ENCODE measurements around the gene TENT5C.

Gene TENT5C

GRCh38 chr1:117612517-117613248 lies 6.8 kb downstream of the TENT5C start (continued):
- TF ChIP-seq TCF7L2 (IDR thresholded peaks at IDR 0.05; ENCODE audit: borderline replicate concordance, low read depth, low read length) (no peak), SP2 (tag by site-specific recombination; IDR thresholded peaks at IDR 0.05) (no peak), TSHZ1 (tag by site-specific recombination; IDR thresholded peaks at IDR 0.05; ENCODE audit: borderline replicate concordance) (no peak), ZBTB49 (tag by site-specific recombination; IDR thresholded peaks at IDR 0.05; ENCODE audit: low read depth) (no peak), ZFP69B (tag by site-specific recombination; IDR thresholded peaks at IDR 0.05) (no peak), ZNF660 (tag by site-specific recombination; IDR thresholded peaks at IDR 0.05) (peak; percentile 83), ZNF521 (tag by site-specific recombination; IDR thresholded peaks at IDR 0.05) (no peak)

GRCh38 chr1:117613249-117613968 lies 7.6 kb downstream of the TENT5C start:
- no peak overlapping the region for H3K4me3 ChIP-seq (ENCODE audit: low read depth, low read length)
- H3K27ac ChIP-seq (ENCODE audit: extremely low read depth, low read depth, low read length): no peak overlapping the region
- CTCF ChIA-PET: interaction anchor here (0.6 to 1.4 kb wide), 5 partner anchors 61 to 443 kb away, joined by 3 to 7 read pairs (median 4); no protein-coding TSS in a partner anchor
- no peaks in the 10 kb centered on the region for H3K9me3 ChIP-seq (ENCODE audit: control insufficient read depth, insufficient read depth, low read depth, low read length)
- no peaks in the 10 kb centered on the region for H3K36me3 ChIP-seq (ENCODE audit: control insufficient read depth in 2 of 2, insufficient read depth in 1 of 2, low read length in 2 of 2)
- peaks cover 3% of the 10 kb centered on the region; the same call in 1 of the 2 replicates for H3K4me1 ChIP-seq (ENCODE audit: control insufficient read depth, insufficient read depth, low read length)
- POLR2A ChIA-PET: interaction anchor here (1.0 to 1.2 kb wide), 2 partner anchors 12 to 63 kb away, joined by 3 read pairs; no protein-coding TSS in a partner anchor
- TF ChIP-seq SCRT1 (tag by site-specific recombination; IDR thresholded peaks at IDR 0.05; ENCODE audit: borderline replicate concordance) (peak; percentile 37; the same call in 1 of the 2 replicates), ZNF335 (tag by site-specific recombination; conservative IDR thresholded peaks at IDR 0.05) (0 out of 2 replicates have a peak, but pooled peaks have one; percentile 19), ZNF624 (tag by site-specific recombination; IDR thresholded peaks at IDR 0.05) (no peak), ZNF354C (tag by site-specific recombination; IDR thresholded peaks at IDR 0.05; ENCODE audit: borderline replicate concordance, low read depth) (no peak), ZEB2 (tag by site-specific recombination; IDR thresholded peaks at IDR 0.05) (no peak), GFI1B (tag by site-specific recombination; IDR thresholded peaks at IDR 0.05) (no peak), TRIM28 (IDR thresholded peaks at IDR 0.05; ENCODE audit: borderline replicate concordance, low read length) (no peak), ZNF837 (tag by site-specific recombination; IDR thresholded peaks at IDR 0.05) (no peak), ZSCAN16 (tag by site-specific recombination; IDR thresholded peaks at IDR 0.05) (no peak), ZNF558 (tag by site-specific recombination; IDR thresholded peaks at IDR 0.05) (no peak), ZBTB44 (tag by site-specific recombination; IDR thresholded peaks at IDR 0.05) (no peak), GLIS2 (tag by site-specific recombination; IDR thresholded peaks at IDR 0.05) (no peak), MEIS1 (CRISPR knock-in tag; IDR thresholded peaks at IDR 0.05; ENCODE audit: borderline replicate concordance) (no peak), ZNF155 (tag by site-specific recombination; IDR thresholded peaks at IDR 0.05) (no peak), MZF1 (tag by site-specific recombination; IDR thresholded peaks at IDR 0.05; ENCODE audit: borderline replicate concordance) (no peak), EGR2 (tag by site-specific recombination; IDR thresholded peaks at IDR 0.05; ENCODE audit: low read depth) (peak; percentile 92), OSR2 (tag by site-specific recombination; IDR thresholded peaks at IDR 0.05) (no peak), ZNF830 (tag by site-specific recombination; IDR thresholded peaks at IDR 0.05; ENCODE audit: low read depth) (no peak), KLF16 (tag by site-specific recombination; IDR thresholded peaks at IDR 0.05) (no peak), ZNF140 (tag by site-specific recombination; IDR thresholded peaks at IDR 0.05) (no peak), ZFHX2 (tag by site-specific recombination; conservative IDR thresholded peaks at IDR 0.05) (peak; percentile 90), FEZF1 (tag by site-specific recombination; IDR thresholded peaks at IDR 0.05) (peak; percentile 95), ZBTB21 (tag by site-specific recombination; IDR thresholded peaks at IDR 0.05) (no peak)

Measured in HEK293 (cell line).